Measurements from ENCODE around the gene LENG8.
"Not testable (repeated sequence)": the region's sequence is repeated elsewhere in the genome, so short reads cannot be mapped to it uniquely, and the experiment has no call there.

GRCh38 chr19:54509200-54509940, 60.4 kb downstream of the LENG8 start:
- not testable (repeated sequence) for TF ChIP-seq ZNF274 (IDR thresholded peaks at IDR 0.05; ENCODE audit: low read depth, low read length)
- 0 out of 6 replicates have a peak, but pooled peaks of 2 of the 3 experiments have one; percentile 7 to 12 for TF ChIP-seq CTCF (IDR thresholded peaks at IDR 0.05 in 2 of 3, conservative IDR thresholded peaks at IDR 0.05 in 1 of 3; ENCODE audit: borderline replicate concordance in 1 of 3, insufficient read depth in 1 of 3, low read depth in 2 of 3, low read length in 2 of 3)

Data from HCT116 (cell line).